ENCODE measurements around the gene CD109.
A peak's percentile ranks its signal among the peaks of the same experiment; 100 is the strongest.
"Not testable (repeated sequence)": the region's sequence is repeated elsewhere in the genome, so short reads cannot be mapped to it uniquely, and the experiment has no call there.

Gene CD109

DNA sequence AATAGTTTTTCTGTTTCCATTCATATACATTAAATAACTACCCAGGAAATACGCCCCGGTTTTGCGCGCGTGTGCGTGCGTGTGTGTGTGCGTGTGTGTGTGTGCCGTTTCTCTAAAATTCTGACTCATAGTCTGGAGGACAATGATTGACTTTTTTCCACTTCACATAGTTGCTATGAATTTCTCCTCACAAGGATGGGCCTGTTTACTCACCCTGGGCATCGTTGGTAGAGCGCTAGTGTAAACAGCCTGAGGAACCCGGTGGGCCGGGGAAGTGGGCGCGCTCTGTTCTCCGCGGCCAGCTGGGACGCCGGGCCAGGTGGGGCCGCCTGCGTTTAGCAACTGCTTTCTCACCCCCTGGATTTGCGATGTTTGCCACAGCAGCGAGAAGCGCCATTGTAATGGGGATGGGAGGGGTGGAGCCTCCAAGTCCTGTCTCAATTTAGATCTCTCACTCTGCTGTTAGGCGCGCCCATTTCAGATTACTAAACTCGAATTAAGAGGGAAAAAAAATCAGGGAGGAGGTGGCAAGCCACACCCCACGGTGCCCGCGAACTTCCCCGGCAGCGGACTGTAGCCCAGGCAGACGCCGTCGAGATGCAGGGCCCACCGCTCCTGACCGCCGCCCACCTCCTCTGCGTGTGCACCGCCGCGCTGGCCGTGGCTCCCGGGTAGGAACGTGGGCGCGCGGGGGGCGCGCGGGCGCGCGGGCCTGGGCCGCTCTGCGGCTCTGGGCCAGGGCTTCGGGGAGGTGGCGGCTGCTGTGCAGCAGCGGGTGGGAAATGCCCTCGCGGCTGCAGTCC is at the start of gene CD109:
Gene CD109, plus strand, starts transcription at position 585 of the 803 bp plus-strand sequence. Its CDS starts 13 bp downstream, at position 598.
- DNase-seq (ENCODE audit: low spot score): peak; percentile 31

GRCh38 chr6:73648166-73648565 is 47.8 kb upstream of the CD109 start:
- DNase-seq (ENCODE audit: low spot score): no peak

GRCh38 chr6:73649783-73650182 is 46.2 kb upstream of the CD109 start:
- DNase-seq (ENCODE audit: low spot score): no peak

DNA sequence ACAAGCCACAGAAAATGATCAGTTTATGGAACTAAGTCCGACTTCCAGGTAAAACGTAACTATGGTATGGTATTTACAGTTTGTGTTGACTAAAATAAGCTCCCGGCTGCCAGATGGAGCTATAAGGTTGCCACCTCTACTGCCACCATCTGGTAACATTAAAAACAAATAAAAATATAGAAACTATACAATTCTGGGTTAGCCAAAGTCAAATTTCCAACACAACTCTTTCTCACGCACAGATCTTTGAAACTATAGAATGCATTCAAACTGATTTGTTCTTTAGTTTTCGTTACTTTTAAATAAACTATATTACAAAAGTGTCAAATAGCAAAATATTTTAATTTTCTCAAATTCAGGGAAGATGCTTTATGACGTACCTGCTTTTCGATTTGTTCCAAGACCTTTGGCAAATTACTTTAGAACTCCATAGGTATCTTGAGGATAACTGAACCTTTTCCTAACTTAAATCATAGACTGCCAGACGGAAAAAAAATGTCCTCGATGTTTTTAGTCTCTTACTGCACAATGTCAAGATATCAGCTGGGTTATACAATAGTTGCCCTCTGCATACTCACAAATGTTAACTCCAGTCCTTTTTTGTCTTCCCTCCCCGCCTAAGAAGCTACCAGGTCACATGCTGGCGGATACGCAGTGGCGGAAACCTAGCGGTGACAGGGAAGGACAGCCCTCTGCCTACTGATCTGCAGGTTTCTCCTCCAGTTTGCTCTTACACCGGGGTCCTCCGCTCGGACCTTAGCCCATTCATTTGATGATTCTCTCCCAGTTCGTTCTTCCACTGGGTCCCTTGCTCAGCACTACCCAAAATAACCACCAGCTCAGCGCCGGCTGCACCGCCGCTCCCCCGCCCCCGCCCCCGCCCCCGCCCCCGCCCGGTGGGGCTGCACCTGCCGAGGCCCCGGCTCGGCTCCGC is 43.1 kb upstream of the CD109 start:
- DNase-seq (ENCODE audit: low spot score): peak; percentile 72

- peak; percentile 87 for DNase-seq (ENCODE audit: low spot score)
Observed at GRCh38 chr6:73653571-73654424, 42.2 kb upstream of the CD109 start, which contains the start of gene SLC17A5. Gene SLC17A5, minus strand, starts transcription at chr6:73653992. Its CDS starts 106 bp downstream, at chr6:73653886.

GRCh38 chr6:73655341-73655917 is 40.6 kb upstream of the CD109 start:
- no peak for DNase-seq (ENCODE audit: low spot score)

DNA sequence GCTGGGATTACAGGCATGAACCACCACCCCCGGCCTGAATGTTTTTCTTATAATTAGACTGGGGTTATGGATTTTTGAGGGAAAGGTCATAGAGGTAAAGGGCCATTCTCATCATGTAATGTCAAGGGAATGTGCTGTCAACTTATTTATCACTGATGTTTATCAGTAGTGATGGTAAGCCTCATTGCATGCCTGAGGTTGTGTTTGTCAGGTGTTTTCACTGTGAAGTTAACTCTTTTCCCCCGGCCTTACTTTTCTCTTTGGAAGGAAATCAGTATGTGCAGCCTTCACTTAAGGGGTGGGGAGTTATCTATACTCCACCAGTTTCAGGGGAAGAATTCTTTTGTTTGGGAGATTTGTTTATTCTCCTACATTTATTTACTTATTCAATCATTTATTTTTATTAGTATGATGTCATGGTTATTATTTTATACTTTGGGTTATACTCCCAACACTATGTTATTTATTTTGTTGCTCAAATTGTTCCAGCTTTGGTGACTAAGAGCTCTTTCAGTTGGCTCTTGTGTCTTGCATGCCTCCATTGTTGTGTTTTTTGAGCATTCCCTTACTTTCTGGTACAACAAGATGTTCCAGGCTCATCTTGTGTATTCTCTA is 39.4 kb upstream of the CD109 start:
- no peak for DNase-seq (ENCODE audit: low spot score)

DNA sequence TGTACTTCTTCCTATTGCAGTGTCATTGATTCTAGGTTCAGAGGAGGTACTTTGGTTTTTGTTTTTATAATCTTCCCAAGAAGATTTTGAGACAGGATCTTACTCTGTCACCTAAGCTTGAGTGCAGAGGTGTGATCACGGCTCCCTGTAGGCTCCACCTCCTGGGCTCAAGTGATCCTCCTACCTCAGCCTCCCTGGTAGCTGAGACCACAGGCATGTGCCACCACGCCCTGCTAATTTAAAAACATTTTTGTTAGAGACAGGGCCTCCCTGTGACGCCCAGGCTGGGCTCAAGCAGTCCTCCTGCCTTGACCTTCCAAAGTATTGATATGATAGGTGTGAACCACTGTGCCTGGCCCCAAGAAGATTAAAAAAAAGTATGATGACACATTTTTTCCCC is 38.8 kb upstream of the CD109 start:
- no peak for DNase-seq (ENCODE audit: low spot score)

GRCh38 chr6:73664701-73665100 is 31.3 kb upstream of the CD109 start:
- no peak for DNase-seq (ENCODE audit: low spot score)

DNA sequence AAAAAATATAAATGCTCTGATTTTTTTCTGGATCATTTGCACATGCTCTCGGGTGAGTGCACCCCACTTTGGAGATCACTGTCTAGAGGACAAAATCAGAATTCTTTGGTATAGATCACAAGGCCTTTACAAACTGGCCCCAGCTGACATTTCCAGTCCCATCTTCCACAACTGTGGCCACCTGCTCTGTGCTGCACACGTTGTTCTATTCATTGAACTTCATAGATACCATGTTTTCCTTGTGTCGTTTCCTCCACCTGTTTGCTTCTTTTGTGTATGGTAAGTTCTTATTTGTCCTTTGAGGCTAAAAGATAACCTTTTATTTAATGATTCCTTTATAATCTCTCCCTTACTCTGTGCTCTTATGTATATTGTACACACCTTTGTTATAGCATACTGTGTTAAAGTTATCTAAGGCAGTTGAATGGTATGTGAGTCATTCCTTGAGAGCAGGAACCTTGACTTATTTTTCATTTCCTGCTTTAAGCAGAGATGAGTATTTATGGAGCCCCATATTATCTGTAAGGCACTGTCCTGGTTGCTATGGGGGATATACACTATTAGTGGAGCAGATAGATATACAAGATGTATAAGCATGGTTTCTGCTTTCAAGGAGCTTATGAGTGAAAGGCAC is 30.2 kb upstream of the CD109 start:
- DNase-seq (ENCODE audit: low spot score): no peak

GRCh38 chr6:73666393-73666792 is 29.6 kb upstream of the CD109 start:
- DNase-seq (ENCODE audit: low spot score): no peak

- DNase-seq (ENCODE audit: low spot score): no peak
Observed at GRCh38 chr6:73667798-73668197, 28.2 kb upstream of the CD109 start.

GRCh38 chr6:73669005-73669404 is 27.0 kb upstream of the CD109 start:
- DNase-seq (ENCODE audit: low spot score): no peak

DNA sequence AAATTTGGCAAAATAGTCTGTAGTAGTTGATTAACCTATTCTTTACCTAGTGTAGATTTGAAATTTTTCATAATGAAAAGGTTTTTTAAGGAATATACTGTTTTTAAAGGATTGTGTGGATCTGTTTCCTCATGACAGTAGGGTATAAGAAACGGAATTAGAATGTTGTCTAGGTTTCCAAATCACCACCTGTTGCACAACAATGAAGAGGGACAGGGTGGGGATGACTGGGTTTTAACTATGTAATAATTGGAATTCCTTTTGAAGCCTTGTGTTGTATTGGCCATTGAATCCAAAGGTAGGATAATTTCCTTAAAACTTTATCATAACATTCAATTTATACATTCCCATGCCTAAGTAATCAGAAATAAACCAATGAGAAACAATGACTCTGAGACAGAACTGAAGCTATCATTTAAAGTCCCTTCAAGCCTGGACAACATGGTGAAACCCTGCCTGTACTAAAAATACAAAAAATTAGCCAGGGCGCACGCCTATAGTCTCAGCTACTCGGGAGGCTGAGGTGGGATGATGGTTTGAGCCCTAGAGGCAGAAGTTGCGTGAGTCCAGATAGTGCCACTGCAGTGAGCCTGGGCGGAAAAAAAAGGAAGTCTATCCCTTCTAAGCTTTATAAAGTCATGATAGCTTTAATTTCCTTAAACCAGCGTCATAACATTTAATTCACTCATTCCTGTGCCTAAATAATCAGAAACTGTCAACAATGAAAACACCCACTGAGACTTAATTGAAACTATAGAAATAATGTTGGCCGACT is 23.9 kb upstream of the CD109 start:
- DNase-seq (ENCODE audit: low spot score): no peak

DNA sequence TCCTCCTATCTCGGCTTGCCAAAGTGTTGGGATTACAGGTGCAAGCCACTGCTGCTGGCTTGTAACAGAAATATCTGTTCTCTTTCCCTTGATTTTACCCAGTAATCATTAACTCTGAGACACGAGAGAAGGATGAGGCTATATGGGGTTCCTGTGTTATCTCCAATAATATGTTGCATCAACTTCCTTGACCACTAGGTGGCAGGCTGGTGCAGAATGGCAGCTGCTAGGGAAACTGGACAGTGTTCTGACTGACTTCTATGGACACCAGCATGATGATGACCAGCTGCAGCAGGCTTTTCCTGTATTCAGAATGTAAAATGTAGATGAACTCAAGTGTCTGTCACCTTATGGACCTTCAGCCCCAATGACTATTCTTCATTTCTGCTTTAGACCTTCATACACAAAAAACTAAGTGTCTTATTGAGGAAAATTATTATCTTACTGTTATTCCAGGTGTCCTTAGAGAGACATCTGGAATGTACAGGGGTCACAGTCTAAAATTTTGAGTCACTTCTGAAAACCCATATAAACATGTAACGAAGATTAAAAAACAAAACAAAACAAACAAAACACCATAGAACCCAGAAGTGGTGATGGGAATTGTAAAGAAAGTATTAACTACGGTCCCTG is 20.4 kb upstream of the CD109 start:
- peak; percentile 63 for DNase-seq (ENCODE audit: low spot score)

DNA sequence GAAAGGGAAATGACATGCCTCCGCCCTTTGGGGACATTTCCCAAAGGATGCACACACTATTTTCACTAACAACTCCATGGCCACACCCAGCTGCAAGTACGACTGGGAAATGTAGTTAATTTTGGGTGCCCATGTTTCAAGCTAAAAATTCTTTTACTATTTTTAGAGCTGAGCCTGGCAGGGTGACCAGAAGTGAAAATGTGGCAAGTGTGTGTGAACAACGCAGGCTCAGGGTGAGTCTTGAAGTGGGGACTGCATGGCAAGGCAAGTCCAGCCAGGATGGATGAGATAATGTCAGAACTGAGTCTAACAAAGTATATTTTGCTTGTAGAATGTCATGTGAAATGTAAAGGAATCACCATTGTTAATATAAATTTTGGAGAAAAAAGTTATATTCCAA is 17.0 kb upstream of the CD109 start:
- DNase-seq (ENCODE audit: low spot score): no peak

DNA sequence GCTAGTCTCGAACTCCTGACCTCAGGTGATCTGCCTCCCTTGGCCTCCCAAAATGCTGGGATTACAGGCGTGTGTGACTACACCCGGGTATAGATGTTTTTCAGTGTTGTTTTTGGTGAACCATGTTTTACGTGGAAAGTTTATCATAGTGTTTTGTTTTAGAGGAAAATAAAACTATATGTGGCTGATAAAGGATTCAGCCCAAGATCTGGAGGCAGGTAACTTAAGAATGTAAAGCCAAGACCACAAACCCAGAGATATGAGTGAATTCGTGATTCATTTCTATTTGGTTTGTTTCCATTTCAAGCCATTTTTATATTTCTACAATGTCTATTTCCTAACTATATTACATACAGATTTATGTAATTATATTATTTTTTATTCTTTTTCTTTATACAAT is 16.2 kb upstream of the CD109 start:
- DNase-seq (ENCODE audit: low spot score): not testable (repeated sequence)

- no peak for DNase-seq (ENCODE audit: low spot score)
Observed at GRCh38 chr6:73680289-73680918, 15.6 kb upstream of the CD109 start.

- DNase-seq (ENCODE audit: low spot score): not testable (repeated sequence)
Observed at GRCh38 chr6:73683574-73683973, 12.4 kb upstream of the CD109 start.

Measured in CD4-positive, alpha-beta T cell treated with Interleukin-6 at 100 ng/mL for 8 hours (primary cell).